Measurements from ENCODE around the gene NOS3. TPM values are rescaled to one million over a fixed set of nuclear protein-coding genes. Genes with fewer than 3 reads are reported as not detected.

NOS3 gene
- polyA plus RNA-seq, 1 of the 3 experiments (the other 2 are of a cell fraction): 0.41 TPM

GRCh38 chr7:150992051-150992640 lies 1.3 kb downstream of the NOS3 start (continued):
- TF ChIP-seq SIN3A (IDR thresholded peaks at IDR 0.05; ENCODE audit: borderline replicate concordance, low read depth, low read length): no peak
- TF ChIP-seq FOXJ3 (CRISPR knock-in tag; IDR thresholded peaks at IDR 0.05): no peak
- no peak for TF ChIP-seq RAD21 (IDR thresholded peaks at IDR 0.05; ENCODE audit: low read length)
- TF ChIP-seq FOXM1 (IDR thresholded peaks at IDR 0.05; ENCODE audit: low read depth): no peak
- TF ChIP-seq RCOR1 (IDR thresholded peaks at IDR 0.05; ENCODE audit: low read length): no peak
- TF ChIP-seq, protein P1, sequence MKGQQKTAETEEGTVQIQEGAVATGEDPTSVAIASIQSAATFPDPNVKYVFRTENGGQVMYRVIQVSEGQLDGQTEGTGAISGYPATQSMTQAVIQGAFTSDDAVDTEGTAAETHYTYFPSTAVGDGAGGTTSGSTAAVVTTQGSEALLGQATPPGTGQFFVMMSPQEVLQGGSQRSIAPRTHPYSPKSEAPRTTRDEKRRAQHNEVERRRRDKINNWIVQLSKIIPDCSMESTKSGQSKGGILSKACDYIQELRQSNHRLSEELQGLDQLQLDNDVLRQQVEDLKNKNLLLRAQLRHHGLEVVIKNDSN (IDR thresholded peaks at IDR 0.05; ENCODE audit: borderline replicate concordance, low read depth): no peak
- no peak for TF ChIP-seq PBX3 (IDR thresholded peaks at IDR 0.05)

DNA sequence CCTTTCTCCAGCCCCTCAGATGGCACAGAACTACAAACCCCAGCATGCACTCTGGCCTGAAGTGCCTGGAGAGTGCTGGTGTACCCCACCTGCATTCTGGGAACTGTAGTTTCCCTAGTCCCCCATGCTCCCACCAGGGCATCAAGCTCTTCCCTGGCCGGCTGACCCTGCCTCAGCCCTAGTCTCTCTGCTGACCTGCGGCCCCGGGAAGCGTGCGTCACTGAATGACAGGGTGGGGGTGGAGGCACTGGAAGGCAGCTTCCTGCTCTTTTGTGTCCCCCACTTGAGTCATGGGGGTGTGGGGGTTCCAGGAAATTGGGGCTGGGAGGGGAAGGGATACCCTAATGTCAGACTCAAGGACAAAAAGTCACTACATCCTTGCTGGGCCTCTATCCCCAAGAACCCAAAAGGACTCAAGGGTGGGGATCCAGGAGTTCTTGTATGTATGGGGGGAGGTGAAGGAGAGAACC lies 2.1 kb downstream of the NOS3 start:
- H3K79me2 ChIP-seq (ENCODE audit: insufficient read depth): no peaks in the 10 kb centered on the region
- no peak overlapping the region for H3K27ac ChIP-seq (ENCODE audit: low read depth in 2 of 2, low read length in 1 of 2)
- no peak overlapping the region for H3K4me3 ChIP-seq (ENCODE audit: low read depth in 2 of 2, low read length in 1 of 2)
- H4K20me1 ChIP-seq (ENCODE audit: insufficient read depth): no peaks in the 10 kb centered on the region
- POLR2A ChIA-PET: no interaction called here
- CTCF ChIA-PET: interaction anchor here (0.8 to 7.8 kb wide), 12 partner anchors 8 to 214 kb away, joined by 3 to 205 read pairs (median 8); no protein-coding TSS in a partner anchor
- H3F3A ChIP-seq (replicated peaks; ENCODE audit: insufficient read depth): no peaks in the 10 kb centered on the region
- no peak for TF ChIP-seq FOXM1 (IDR thresholded peaks at IDR 0.05; ENCODE audit: low read depth)
- TF ChIP-seq CHD2 (IDR thresholded peaks at IDR 0.05; ENCODE audit: low read length, partially characterized antibody): peak; percentile 84
- peaks cover 9% of the 10 kb centered on the region; the same call in 1 of the 2 replicates for H3K27me3 ChIP-seq (ENCODE audit: insufficient read depth)
- no peak overlapping the region for H3K4me2 ChIP-seq
- no peak overlapping the region for H2AFZ ChIP-seq (ENCODE audit: low read depth)
- 73% methylated on average over 5 of the region's 5 CpGs for WGBS (ENCODE audit: low lambda C conversion rate)
- H3K9me2 ChIP-seq: no peaks in the 10 kb centered on the region
- H3K9me3 ChIP-seq: no peaks in the 10 kb centered on the region
- H3K4me1 ChIP-seq (ENCODE audit: control insufficient read depth in 1 of 2, insufficient read depth in 2 of 2, low read depth in 1 of 2, low read length in 1 of 2): peaks cover 0 to 34% of the 10 kb centered on the region in 2 experiments; a peak in 2 of 4 replicates
- no peaks in the 10 kb centered on the region for H3K36me3 ChIP-seq (replicated peaks in 1 of 2; ENCODE audit: control insufficient read depth in 1 of 2, insufficient read depth in 2 of 2, low read length in 1 of 2)
- no peak overlapping the region for H3K9ac ChIP-seq
- DNase-seq: peak; percentile 89

GRCh38 chr7:150993511-150993910 lies 2.7 kb downstream of the NOS3 start:
- H3K9me2 ChIP-seq: no peaks in the 10 kb centered on the region
- H2AFZ ChIP-seq (ENCODE audit: low read depth): no peak overlapping the region
- H3K36me3 ChIP-seq (replicated peaks in 1 of 2; ENCODE audit: control insufficient read depth in 1 of 2, insufficient read depth in 2 of 2, low read length in 1 of 2): no peaks in the 10 kb centered on the region
- H3K9ac ChIP-seq: no peak overlapping the region
- no peaks in the 10 kb centered on the region for H3K79me2 ChIP-seq (ENCODE audit: insufficient read depth)
- H3K27me3 ChIP-seq (ENCODE audit: insufficient read depth): peaks cover 9% of the 10 kb centered on the region; the same call in 1 of the 2 replicates
- no peak overlapping the region for H3K27ac ChIP-seq (ENCODE audit: low read depth in 2 of 2, low read length in 1 of 2)
- no peaks in the 10 kb centered on the region for H3K9me3 ChIP-seq
- WGBS (ENCODE audit: low lambda C conversion rate): 72% methylated on average over 7 of the region's 14 CpGs
- no peak overlapping the region for H3K4me2 ChIP-seq
- peak; percentile 32 for DNase-seq
- CTCF ChIA-PET: interaction anchor here (0.8 to 7.8 kb wide), 10 partner anchors 8 to 205 kb away, joined by 3 to 205 read pairs (median 14); no protein-coding TSS in a partner anchor
- POLR2A ChIA-PET: interaction anchor here (1.8 kb wide), 1 partner anchor 15 kb away, joined by 6 read pairs; no protein-coding TSS in a partner anchor
- no peak overlapping the region for H3K4me3 ChIP-seq (ENCODE audit: low read depth in 2 of 2, low read length in 1 of 2)
- no peaks in the 10 kb centered on the region for H3F3A ChIP-seq (replicated peaks; ENCODE audit: insufficient read depth)
- H3K4me1 ChIP-seq (ENCODE audit: control insufficient read depth in 1 of 2, insufficient read depth in 2 of 2, low read depth in 1 of 2, low read length in 1 of 2): peaks cover 0 to 28% of the 10 kb centered on the region in 2 experiments; a peak in 2 of 4 replicates
- H4K20me1 ChIP-seq (ENCODE audit: insufficient read depth): no peaks in the 10 kb centered on the region
- no peak for TF ChIP-seq REST (IDR thresholded peaks at IDR 0.05; ENCODE audit: low read depth, low read length)
- TF ChIP-seq TAF1 (IDR thresholded peaks at IDR 0.05; ENCODE audit: borderline replicate concordance, low read depth, low read length): no peak
- no peak for TF ChIP-seq NFIC (IDR thresholded peaks at IDR 0.05; ENCODE audit: borderline replicate concordance)
- no peak for TF ChIP-seq FOXJ3 (CRISPR knock-in tag; IDR thresholded peaks at IDR 0.05)
- no peak for TF ChIP-seq ELF1 (IDR thresholded peaks at IDR 0.05)
- TF ChIP-seq GATA2 (CRISPR knock-in tag; IDR thresholded peaks at IDR 0.05): no peak
- TF ChIP-seq MXI1 (IDR thresholded peaks at IDR 0.05; ENCODE audit: low read depth, low read length): no peak
- TF ChIP-seq TEAD4 (IDR thresholded peaks at IDR 0.05; ENCODE audit: borderline replicate concordance, insufficient read depth): no peak
- no peak for TF ChIP-seq FOXM1 (IDR thresholded peaks at IDR 0.05; ENCODE audit: low read depth)
- TF ChIP-seq SMC3 (IDR thresholded peaks at IDR 0.05; ENCODE audit: low read depth, low read length): no peak
- TF ChIP-seq PBX3 (IDR thresholded peaks at IDR 0.05): no peak
- TF ChIP-seq RAD21 (IDR thresholded peaks at IDR 0.05; ENCODE audit: low read length): no peak
